Loucy (cell line): Measurements from ENCODE around the gene CLDND1.

ENCODE experiments used
- H2AFZ ChIP-seq: fragments of 200-600 bp; sonication (generic); 2 replicates; pipeline ENCODE4 v1.6.0; 2016; ENCODE audit warnings: antibody characterized with exemption, mild to moderate bottlenecking, low read length, moderate library complexity
- H3F3A ChIP-seq: fragments of 200-600 bp; 2 replicates; pipeline ENCODE4 v1.6.0; 2016; ENCODE audit warnings: antibody characterized with exemption, low read depth, mild to moderate bottlenecking
- H3K27me3 ChIP-seq: fragments of 200-600 bp; sonication (generic); 2 replicates; pipeline ENCODE4 v1.6.1; 2014; ENCODE audit warnings: low read length, mild to moderate bottlenecking; ENCODE audit not compliant: insufficient read depth, poor library complexity, severe bottlenecking
- H3K36me3 ChIP-seq: fragments of 200-600 bp; sonication (generic); 2 replicates; pipeline ENCODE4 v1.6.1; 2016; ENCODE audit warnings: low read length; ENCODE audit not compliant: insufficient read depth
- H3K4me1 ChIP-seq: fragments of 200-600 bp; sonication (generic); 2 replicates; pipeline ENCODE4 v1.5.1; 2014; ENCODE audit warnings: low read length, mild to moderate bottlenecking; ENCODE audit not compliant: insufficient read depth, poor library complexity, severe bottlenecking
- H3K4me2 ChIP-seq: fragments of 200-600 bp; sonication (generic); 2 replicates; pipeline ENCODE4 v1.6.0; 2014; ENCODE audit warnings: antibody characterized with exemption, low read length, low read depth, mild to moderate bottlenecking; ENCODE audit not compliant: poor library complexity, severe bottlenecking
- H3K4me3 ChIP-seq: fragments of 200-600 bp; sonication (generic); 2 replicates; pipeline ENCODE4 v1.5.1; 2014; ENCODE audit warnings: low read length, mild to moderate bottlenecking, mixed read lengths; ENCODE audit not compliant: poor library complexity, severe bottlenecking
- H3K79me2 ChIP-seq: fragments of 200-600 bp; sonication (generic); 2 replicates; pipeline ENCODE4 v1.6.1; 2014; ENCODE audit warnings: low read length; ENCODE audit not compliant: insufficient read depth
- H3K9ac ChIP-seq: fragments of 200-600 bp; sonication (generic); 2 replicates; pipeline ENCODE4 v1.6.0; 2014; ENCODE audit warnings: mild to moderate bottlenecking, low read depth, low read length, moderate library complexity; ENCODE audit not compliant: poor library complexity, severe bottlenecking
- H3K9me2 ChIP-seq: fragments of 200-600 bp; sonication (generic); replicated peaks from 2 replicates; pipeline ENCODE4 v1.6.1; 2016; ENCODE audit warnings: low read depth, low read length, mixed read lengths
- H3K9me3 ChIP-seq: fragments of 200-600 bp; sonication (generic); 2 replicates; pipeline ENCODE4 v1.6.1; 2014; ENCODE audit warnings: mild to moderate bottlenecking, antibody characterized with exemption, low read length, low read depth; ENCODE audit not compliant: insufficient read depth
- H4K20me1 ChIP-seq: fragments of 200-600 bp; sonication (generic); 2 replicates; pipeline ENCODE4 v1.6.0; 2014; ENCODE audit warnings: antibody characterized with exemption, low read length, mild to moderate bottlenecking; ENCODE audit not compliant: insufficient read depth, poor library complexity, severe bottlenecking
- EZH2phosphoT487 ChIP-seq: fragments of 200-600 bp; IDR thresholded peaks from 2 replicates; pipeline ENCODE4 v1.6.1; 2018; ENCODE audit warnings: antibody characterized with exemption, mild to moderate bottlenecking, moderate library complexity, borderline replicate concordance
- TF ChIP-seq, protein P1 (sequence below): fragments of 200-600 bp; sonication (generic); conservative IDR thresholded peaks from 2 replicates; pipeline ENCODE4 v1.5.1; 2014; ENCODE audit warnings: mild to moderate bottlenecking, antibody characterized with exemption, low read length

The CLDND1 gene

DNA sequence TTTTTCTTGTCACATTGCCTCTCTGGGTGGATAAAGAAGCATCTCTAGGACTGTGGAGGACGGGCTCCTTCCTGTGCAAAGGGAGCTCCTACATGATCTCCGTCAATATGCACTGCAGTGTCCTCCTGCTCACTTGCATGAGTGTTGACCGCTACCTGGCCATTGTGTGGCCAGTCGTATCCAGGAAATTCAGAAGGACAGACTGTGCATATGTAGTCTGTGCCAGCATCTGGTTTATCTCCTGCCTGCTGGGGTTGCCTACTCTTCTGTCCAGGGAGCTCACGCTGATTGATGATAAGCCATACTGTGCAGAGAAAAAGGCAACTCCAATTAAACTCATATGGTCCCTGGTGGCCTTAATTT lies 9.6 kb upstream of the CLDND1 start:
- Histone ChIP-seq H2AFZ (no peak overlapping the region), H3K9me2 (no peaks in the 10 kb centered on the region), H3K4me1 (no peaks in the 10 kb centered on the region), H3K27me3 (no peaks in the 10 kb centered on the region), H3K36me3 (no peaks in the 10 kb centered on the region), H3K4me2 (no peak overlapping the region), H3K79me2 (no peaks in the 10 kb centered on the region), H4K20me1 (no peaks in the 10 kb centered on the region), H3K9ac (no peak overlapping the region), H3F3A (no peaks in the 10 kb centered on the region), H3K4me3 (no peak overlapping the region), H3K9me3 (no peaks in the 10 kb centered on the region)
- TF ChIP-seq EZH2phosphoT487 = no peak
- TF ChIP-seq, protein P1, sequence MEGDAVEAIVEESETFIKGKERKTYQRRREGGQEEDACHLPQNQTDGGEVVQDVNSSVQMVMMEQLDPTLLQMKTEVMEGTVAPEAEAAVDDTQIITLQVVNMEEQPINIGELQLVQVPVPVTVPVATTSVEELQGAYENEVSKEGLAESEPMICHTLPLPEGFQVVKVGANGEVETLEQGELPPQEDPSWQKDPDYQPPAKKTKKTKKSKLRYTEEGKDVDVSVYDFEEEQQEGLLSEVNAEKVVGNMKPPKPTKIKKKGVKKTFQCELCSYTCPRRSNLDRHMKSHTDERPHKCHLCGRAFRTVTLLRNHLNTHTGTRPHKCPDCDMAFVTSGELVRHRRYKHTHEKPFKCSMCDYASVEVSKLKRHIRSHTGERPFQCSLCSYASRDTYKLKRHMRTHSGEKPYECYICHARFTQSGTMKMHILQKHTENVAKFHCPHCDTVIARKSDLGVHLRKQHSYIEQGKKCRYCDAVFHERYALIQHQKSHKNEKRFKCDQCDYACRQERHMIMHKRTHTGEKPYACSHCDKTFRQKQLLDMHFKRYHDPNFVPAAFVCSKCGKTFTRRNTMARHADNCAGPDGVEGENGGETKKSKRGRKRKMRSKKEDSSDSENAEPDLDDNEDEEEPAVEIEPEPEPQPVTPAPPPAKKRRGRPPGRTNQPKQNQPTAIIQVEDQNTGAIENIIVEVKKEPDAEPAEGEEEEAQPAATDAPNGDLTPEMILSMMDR = no peak

- Histone ChIP-seq H3K9me3 (no peaks in the 10 kb centered on the region), H3K27me3 (no peaks in the 10 kb centered on the region), H3K36me3 (no peaks in the 10 kb centered on the region), H2AFZ (no peak within 1 kb of the TSS), H3F3A (no peaks in the 10 kb centered on the region), H3K79me2 (no peaks in the 10 kb centered on the region), H3K4me1 (no peaks in the 10 kb centered on the region), H3K9ac (no peak within 1 kb of the TSS), H3K9me2 (no peaks in the 10 kb centered on the region), H3K4me2 (no peak within 1 kb of the TSS), H3K4me3 (no peak within 1 kb of the TSS), H4K20me1 (no peaks in the 10 kb centered on the region)
- TF ChIP-seq, protein P1 = no peak
- TF ChIP-seq EZH2phosphoT487 = no peak
These were observed 9.0 kb upstream of the CLDND1 start, which contains the start of gene GPR15 for GRCh38 chr3:98531622-98532274. TSS of gene GPR15 (plus strand) at chr3:98531978. CDS start at chr3:98532034, 56 bp downstream.

DNA sequence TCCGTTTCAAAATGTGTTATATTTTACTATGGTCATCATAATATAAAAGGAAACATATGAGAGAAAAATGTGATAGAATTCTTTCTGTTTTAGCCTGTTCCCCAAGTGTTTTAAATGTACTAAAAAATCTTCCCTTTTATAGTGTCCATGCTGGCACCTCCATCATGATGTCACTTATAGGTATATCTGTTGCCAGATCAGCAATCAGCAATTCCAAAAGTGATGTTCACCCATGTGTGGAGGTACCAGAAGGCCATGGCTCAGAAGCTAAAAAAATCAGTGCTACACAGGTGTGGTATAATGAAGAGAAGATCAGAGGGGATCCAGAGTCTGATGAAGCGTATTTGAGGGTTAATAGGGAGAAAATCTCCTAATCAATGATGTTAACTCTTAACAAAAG lies 8.0 kb upstream of the CLDND1 start:
- Histone ChIP-seq H3K36me3 (no peaks in the 10 kb centered on the region), H3K4me1 (peaks cover 2% of the 10 kb centered on the region), H3K9me3 (no peaks in the 10 kb centered on the region), H3K9me2 (no peaks in the 10 kb centered on the region), H3K4me3 (no peak overlapping the region), H4K20me1 (no peaks in the 10 kb centered on the region), H3K9ac (no peak overlapping the region), H2AFZ (no peak overlapping the region), H3K27me3 (no peaks in the 10 kb centered on the region), H3K79me2 (no peaks in the 10 kb centered on the region), H3K4me2 (no peak overlapping the region), H3F3A (no peaks in the 10 kb centered on the region)
- TF ChIP-seq, protein P1 = no peak
- no peak for TF ChIP-seq EZH2phosphoT487
